Activated CD4-positive, alpha-beta memory T cell treated with anti-CD3 and anti-CD28 coated beads, Interleukin-2, amount 10 ng/mL, durations not matched to agents 7 days and 5 days (primary cell): ENCODE measurements around the gene CNNM1. TPM values are rescaled to one million over a fixed set of nuclear protein-coding genes. Genes with fewer than 3 reads are reported as not detected.

Experiments
- CTCF ChIA-PET: fragments of 350-600 bp; sonication (Branson Sonifier 250); formaldehyde crosslinking; loops from one replicate; lab custom pipeline; 2021; ENCODE audit warnings: antibody characterized with exemption, inconsistent platforms; lab: Charles Lee
- POLR2A ChIA-PET: fragments of 350-600 bp; sonication (Branson Sonifier 250); formaldehyde crosslinking; loops from one replicate; lab custom pipeline; 2021; ENCODE audit warnings: antibody characterized with exemption; lab: Charles Lee
- DNase-seq: peaks from one replicate; pipeline ENCODE4 v3.0.0-alpha.2; 2020
- H3K27ac Mint-ChIP-seq: one replicate; pipeline ENCODE4 v1.8.0; 2021; ENCODE audit warnings: mild to moderate bottlenecking, mixed read lengths
- H3K27me3 Mint-ChIP-seq: one replicate; pipeline ENCODE4 v1.8.0; 2021; ENCODE audit warnings: mixed read lengths
- H3K36me3 Mint-ChIP-seq: one replicate; pipeline ENCODE4 v1.8.0; 2021; ENCODE audit warnings: low read depth, mixed read lengths
- H3K4me1 Mint-ChIP-seq: one replicate; pipeline ENCODE4 v1.8.0; 2021; ENCODE audit warnings: mixed read lengths
- H3K4me3 Mint-ChIP-seq: one replicate; pipeline ENCODE4 v1.8.0; 2021; ENCODE audit warnings: mild to moderate bottlenecking, mixed read lengths
- H3K9me3 Mint-ChIP-seq: one replicate; pipeline ENCODE4 v1.8.0; 2021; ENCODE audit warnings: mixed read lengths
- total RNA-seq, 2 experiments: library from RNA; stranded (reverse); gene quantifications; one replicate each; pipeline ENCODE4 v1.2.3, GENCODE V29; 2021

Gene CNNM1
- total RNA-seq, 2 experiments from 2014 or later: 0.08 TPM

GRCh38 chr10:99365736-99366135 lies 36.6 kb downstream of the CNNM1 start:
- no peak for DNase-seq
- ChIA-PET CTCF (no interaction called here), POLR2A (no interaction called here)
- Mint-ChIP-seq H3K4me1 (no peaks in the 10 kb centered on the region), H3K27ac (no peak overlapping the region), H3K27me3 (peaks cover 37% of the 10 kb centered on the region), H3K36me3 (no peaks in the 10 kb centered on the region), H3K4me3 (no peak overlapping the region), H3K9me3 (no peaks in the 10 kb centered on the region)

DNA sequence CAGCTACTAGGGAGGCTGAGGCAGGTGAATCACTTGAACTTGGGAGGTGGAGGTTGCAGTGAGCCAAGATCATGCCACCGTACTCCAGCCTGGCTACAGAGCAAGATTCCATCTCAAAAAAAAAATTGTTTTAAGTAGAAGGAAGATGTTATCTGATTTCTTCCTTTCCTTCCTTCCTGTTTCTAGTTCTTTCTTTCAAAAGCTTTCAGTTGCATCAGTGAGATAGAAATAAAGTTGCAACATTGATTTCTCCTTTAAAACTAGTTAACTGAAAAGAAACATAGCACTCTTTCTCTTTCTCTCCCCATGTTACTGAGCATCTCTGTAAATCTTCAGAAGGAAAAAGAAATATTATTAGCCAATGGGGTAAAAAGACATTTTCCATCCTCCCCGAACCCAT lies 37.5 kb downstream of the CNNM1 start:
- DNase-seq: no peak
- peaks cover 3% of the 10 kb centered on the region for H3K4me1 Mint-ChIP-seq
- ChIA-PET POLR2A (no interaction called here), CTCF (no interaction called here)
- H3K27ac Mint-ChIP-seq: no peak overlapping the region
- no peaks in the 10 kb centered on the region for H3K9me3 Mint-ChIP-seq
- no peak overlapping the region for H3K4me3 Mint-ChIP-seq
- peaks cover 40% of the 10 kb centered on the region for H3K27me3 Mint-ChIP-seq
- no peaks in the 10 kb centered on the region for H3K36me3 Mint-ChIP-seq

GRCh38 chr10:99368646-99369045 lies 39.5 kb downstream of the CNNM1 start:
- H3K27ac Mint-ChIP-seq: no peak overlapping the region
- no peak overlapping the region for H3K4me3 Mint-ChIP-seq
- H3K4me1 Mint-ChIP-seq: peaks cover 3% of the 10 kb centered on the region
- POLR2A ChIA-PET: no interaction called here
- peaks cover 56% of the 10 kb centered on the region for H3K27me3 Mint-ChIP-seq
- CTCF ChIA-PET: interaction anchor here (1.1 to 1.2 kb wide), 2 partner anchors 31 to 36 kb away, joined by 3 read pairs; no protein-coding TSS in a partner anchor
- no peaks in the 10 kb centered on the region for H3K9me3 Mint-ChIP-seq
- H3K36me3 Mint-ChIP-seq: no peaks in the 10 kb centered on the region
- no peak for DNase-seq

- CTCF ChIA-PET: interaction anchor here (1.1 to 1.2 kb wide), 2 partner anchors 31 to 35 kb away, joined by 3 read pairs; no protein-coding TSS in a partner anchor
- Mint-ChIP-seq H3K4me1 (peaks cover 3% of the 10 kb centered on the region), H3K36me3 (no peaks in the 10 kb centered on the region), H3K9me3 (no peaks in the 10 kb centered on the region), H3K27me3 (peaks cover 61% of the 10 kb centered on the region), H3K27ac (no peak overlapping the region), H3K4me3 (no peak overlapping the region)
- DNase-seq: no peak
- POLR2A ChIA-PET: no interaction called here
Measured at GRCh38 chr10:99369126-99369525, 40.0 kb downstream of the CNNM1 start.

GRCh38 chr10:99369551-99369950 lies 40.4 kb downstream of the CNNM1 start:
- CTCF ChIA-PET: interaction anchor here (1.1 to 1.2 kb wide), 2 partner anchors 32 to 35 kb away, joined by 3 read pairs; no protein-coding TSS in a partner anchor
- no peak overlapping the region for H3K4me3 Mint-ChIP-seq
- no peak overlapping the region for H3K27ac Mint-ChIP-seq
- no peaks in the 10 kb centered on the region for H3K9me3 Mint-ChIP-seq
- peaks cover 63% of the 10 kb centered on the region for H3K27me3 Mint-ChIP-seq
- no peak for DNase-seq
- POLR2A ChIA-PET: no interaction called here
- no peaks in the 10 kb centered on the region for H3K36me3 Mint-ChIP-seq
- H3K4me1 Mint-ChIP-seq: peaks cover 3% of the 10 kb centered on the region

GRCh38 chr10:99370993-99371392 lies 41.8 kb downstream of the CNNM1 start:
- POLR2A ChIA-PET: no interaction called here
- Mint-ChIP-seq H3K9me3 (no peaks in the 10 kb centered on the region), H3K4me1 (peaks cover 3% of the 10 kb centered on the region), H3K4me3 (no peak overlapping the region), H3K27ac (no peak overlapping the region), H3K36me3 (no peaks in the 10 kb centered on the region), H3K27me3 (peaks cover 67% of the 10 kb centered on the region)
- DNase-seq: no peak
- CTCF ChIA-PET: no interaction called here

GRCh38 chr10:99372546-99373271 lies 43.6 kb downstream of the CNNM1 start:
- H3K36me3 Mint-ChIP-seq: no peaks in the 10 kb centered on the region
- H3K9me3 Mint-ChIP-seq: no peaks in the 10 kb centered on the region
- no peak for DNase-seq
- CTCF ChIA-PET: no interaction called here
- POLR2A ChIA-PET: no interaction called here
- H3K4me1 Mint-ChIP-seq: peaks cover 3% of the 10 kb centered on the region
- H3K4me3 Mint-ChIP-seq: no peak overlapping the region
- H3K27me3 Mint-ChIP-seq: peaks cover 55% of the 10 kb centered on the region
- no peak overlapping the region for H3K27ac Mint-ChIP-seq

DNA sequence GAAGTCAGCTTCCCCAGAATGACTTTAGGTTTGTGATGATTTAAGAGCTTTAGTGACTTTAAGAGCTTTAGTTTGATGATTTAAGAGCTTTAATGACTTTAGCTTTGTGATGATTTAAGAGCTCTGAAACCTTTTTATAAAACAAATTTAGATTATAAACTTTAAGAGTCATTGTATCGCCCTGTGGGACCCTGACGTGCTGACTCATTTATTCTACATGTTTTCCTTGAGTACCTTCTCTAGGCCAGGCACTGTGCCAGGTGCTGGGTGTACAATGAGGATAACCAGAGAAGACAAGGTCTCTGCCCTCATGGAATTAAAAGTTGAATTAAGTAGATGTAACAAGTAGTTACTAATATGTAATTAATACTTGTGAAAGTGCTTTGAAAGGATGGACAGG lies 45.4 kb downstream of the CNNM1 start:
- Mint-ChIP-seq H3K4me1 (peaks cover 3% of the 10 kb centered on the region), H3K4me3 (no peak overlapping the region), H3K27me3 (peaks cover 46% of the 10 kb centered on the region), H3K36me3 (no peaks in the 10 kb centered on the region), H3K9me3 (no peaks in the 10 kb centered on the region), H3K27ac (no peak overlapping the region)
- ChIA-PET CTCF (no interaction called here), POLR2A (no interaction called here)
- DNase-seq: no peak

DNA sequence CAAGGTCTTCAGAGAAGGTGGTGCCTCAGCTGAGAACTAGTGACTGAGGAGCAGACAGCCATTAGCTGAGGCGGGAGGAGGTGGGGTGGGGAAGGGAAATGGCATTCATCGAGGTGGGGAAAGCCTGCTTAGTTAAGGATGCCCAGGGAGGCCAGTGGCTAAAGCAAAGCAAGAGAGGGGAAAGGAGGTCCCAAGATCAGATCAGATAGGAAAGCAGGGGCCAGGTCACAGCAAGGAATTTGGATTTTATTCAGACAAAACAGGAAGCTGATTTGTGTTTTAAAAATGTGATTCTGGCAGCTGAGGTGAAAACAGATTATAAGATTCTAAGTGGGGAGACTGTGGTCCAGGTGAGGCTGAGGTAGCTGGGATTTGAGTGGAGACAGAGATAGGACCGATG lies 45.8 kb downstream of the CNNM1 start:
- CTCF ChIA-PET: no interaction called here
- Mint-ChIP-seq H3K36me3 (no peaks in the 10 kb centered on the region), H3K27me3 (peaks cover 41% of the 10 kb centered on the region), H3K9me3 (no peaks in the 10 kb centered on the region), H3K27ac (no peak overlapping the region), H3K4me1 (peaks cover 3% of the 10 kb centered on the region), H3K4me3 (no peak overlapping the region)
- POLR2A ChIA-PET: no interaction called here
- DNase-seq: no peak

DNA sequence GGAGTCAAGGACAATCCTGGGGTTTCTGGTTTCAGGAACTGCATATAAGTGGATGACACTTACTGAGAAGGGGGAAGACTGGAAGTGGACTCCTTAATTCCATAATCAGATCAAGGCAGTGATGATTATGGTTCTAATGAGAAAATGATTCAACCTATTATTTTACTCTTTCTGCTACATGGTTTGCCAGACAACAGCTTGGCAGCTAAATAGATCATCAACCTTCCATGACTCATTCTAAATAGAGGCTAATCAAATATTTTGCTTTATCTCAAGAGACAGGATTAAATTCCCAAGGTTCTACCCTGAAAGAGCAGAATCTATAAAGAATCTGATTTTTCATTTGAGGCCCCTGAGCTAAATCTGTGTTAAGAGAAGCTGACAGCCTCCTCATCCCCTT lies 46.3 kb downstream of the CNNM1 start:
- peaks cover 3% of the 10 kb centered on the region for H3K4me1 Mint-ChIP-seq
- POLR2A ChIA-PET: no interaction called here
- no peak overlapping the region for H3K4me3 Mint-ChIP-seq
- peaks cover 40% of the 10 kb centered on the region for H3K27me3 Mint-ChIP-seq
- no peaks in the 10 kb centered on the region for H3K36me3 Mint-ChIP-seq
- H3K9me3 Mint-ChIP-seq: no peaks in the 10 kb centered on the region
- H3K27ac Mint-ChIP-seq: no peak overlapping the region
- CTCF ChIA-PET: no interaction called here
- DNase-seq: no peak

GRCh38 chr10:99382176-99382575 lies 53.0 kb downstream of the CNNM1 start:
- POLR2A ChIA-PET: no interaction called here
- DNase-seq: no peak
- Mint-ChIP-seq H3K4me1 (no peaks in the 10 kb centered on the region), H3K4me3 (no peak overlapping the region), H3K36me3 (no peaks in the 10 kb centered on the region), H3K27ac (no peak overlapping the region), H3K9me3 (no peaks in the 10 kb centered on the region), H3K27me3 (peaks cover 12% of the 10 kb centered on the region)
- CTCF ChIA-PET: interaction anchor here (2.4 kb wide), 1 partner anchor 10 kb away, joined by 9 read pairs; no protein-coding TSS in a partner anchor

GRCh38 chr10:99387071-99387470 lies 57.9 kb downstream of the CNNM1 start:
- Mint-ChIP-seq H3K4me1 (peaks cover 1% of the 10 kb centered on the region), H3K27ac (no peak overlapping the region), H3K9me3 (no peaks in the 10 kb centered on the region), H3K4me3 (no peak overlapping the region), H3K36me3 (no peaks in the 10 kb centered on the region), H3K27me3 (peaks cover 10% of the 10 kb centered on the region)
- ChIA-PET POLR2A (no interaction called here), CTCF (no interaction called here)
- DNase-seq: no peak

- ChIA-PET POLR2A (no interaction called here), CTCF (no interaction called here)
- H3K9me3 Mint-ChIP-seq: no peaks in the 10 kb centered on the region
- H3K4me3 Mint-ChIP-seq: no peak overlapping the region
- H3K36me3 Mint-ChIP-seq: no peaks in the 10 kb centered on the region
- no peak overlapping the region for H3K27ac Mint-ChIP-seq
- H3K4me1 Mint-ChIP-seq: peaks cover 5% of the 10 kb centered on the region
- H3K27me3 Mint-ChIP-seq: peaks cover 10% of the 10 kb centered on the region
- no peak for DNase-seq
Measured at GRCh38 chr10:99387541-99387940, 58.4 kb downstream of the CNNM1 start.
